DOHH2 (cell line): ENCODE results near the gene TMEM45A.

Experiments
- H3F3A ChIP-seq: fragments of 200-600 bp; sonication (generic), shearing (Covaris generic); 2 replicates; pipeline ENCODE4 v1.6.0; 2016; ENCODE audit warnings: antibody characterized with exemption, mild to moderate bottlenecking; ENCODE audit not compliant: control insufficient read depth, insufficient read depth
- H3K27ac ChIP-seq: fragments of 200-600 bp; sonication (generic); 2 replicates; pipeline ENCODE4 v1.5.1; 2014; ENCODE audit warnings: low read depth, mild to moderate bottlenecking, low read length, moderate library complexity
- H3K27me3 ChIP-seq: fragments of 200-600 bp; sonication (generic); 2 replicates; pipeline ENCODE4 v1.6.1; 2014; ENCODE audit warnings: mild to moderate bottlenecking, low read length, mixed read lengths; ENCODE audit not compliant: control insufficient read depth
- H3K36me3 ChIP-seq: fragments of 200-600 bp; sonication (generic); 2 replicates; pipeline ENCODE4 v1.6.1; 2014; ENCODE audit warnings: mild to moderate bottlenecking, low read length, moderate library complexity, mixed read lengths; ENCODE audit not compliant: control insufficient read depth
- H3K4me1 ChIP-seq: fragments of 200-600 bp; sonication (generic); 2 replicates; pipeline ENCODE4 v1.6.1; 2014; ENCODE audit warnings: mild to moderate bottlenecking, low read length, mixed read lengths; ENCODE audit not compliant: control insufficient read depth
- H3K4me2 ChIP-seq: fragments of 200-600 bp; sonication (generic); 2 replicates; pipeline ENCODE4 v1.6.0; 2014; ENCODE audit warnings: mild to moderate bottlenecking, low read length, moderate library complexity
- H3K4me3 ChIP-seq: fragments of 200-600 bp; sonication (generic); 2 replicates; pipeline ENCODE4 v1.5.1; 2014; ENCODE audit warnings: mild to moderate bottlenecking, low read length, mixed read lengths
- H3K79me2 ChIP-seq: fragments of 200-600 bp; sonication (generic); 2 replicates; pipeline ENCODE4 v1.6.1; 2014; ENCODE audit warnings: mild to moderate bottlenecking, low read length, mixed read lengths; ENCODE audit not compliant: control insufficient read depth
- H3K9me2 ChIP-seq: fragments of 200-600 bp; sonication (generic); replicated peaks from 2 replicates; pipeline ENCODE4 v1.6.1; 2014; ENCODE audit warnings: mild to moderate bottlenecking, low read length, mixed read lengths; ENCODE audit not compliant: control insufficient read depth
- H3K9me3 ChIP-seq: fragments of 200-600 bp; sonication (generic); 2 replicates; pipeline ENCODE4 v1.6.1; 2014; ENCODE audit warnings: antibody characterized with exemption, low read length, mixed read lengths; ENCODE audit not compliant: control insufficient read depth, insufficient read depth
- H4K20me1 ChIP-seq: fragments of 200-600 bp; sonication (generic); 2 replicates; pipeline ENCODE4 v1.6.0; 2014; ENCODE audit warnings: low read depth, mild to moderate bottlenecking, antibody characterized with exemption, low read length, moderate library complexity; ENCODE audit not compliant: control insufficient read depth, insufficient read depth
- CTCF ChIP-seq: fragments of 200-600 bp; sonication (generic); IDR thresholded peaks from one replicate; pipeline ENCODE4 v1.5.1; 2014; ENCODE audit warnings: antibody characterized with exemption, mild to moderate bottlenecking, low read depth, low read length; ENCODE audit not compliant: poor library complexity, severe bottlenecking
- EZH2phosphoT487 ChIP-seq: fragments of 200-600 bp; sonication (generic); IDR thresholded peaks from 2 replicates; pipeline ENCODE4 v1.6.1; 2017; ENCODE audit warnings: borderline replicate concordance, mild to moderate bottlenecking, antibody characterized with exemption, low read length, moderate library complexity, mixed read lengths

TMEM45A gene

DNA sequence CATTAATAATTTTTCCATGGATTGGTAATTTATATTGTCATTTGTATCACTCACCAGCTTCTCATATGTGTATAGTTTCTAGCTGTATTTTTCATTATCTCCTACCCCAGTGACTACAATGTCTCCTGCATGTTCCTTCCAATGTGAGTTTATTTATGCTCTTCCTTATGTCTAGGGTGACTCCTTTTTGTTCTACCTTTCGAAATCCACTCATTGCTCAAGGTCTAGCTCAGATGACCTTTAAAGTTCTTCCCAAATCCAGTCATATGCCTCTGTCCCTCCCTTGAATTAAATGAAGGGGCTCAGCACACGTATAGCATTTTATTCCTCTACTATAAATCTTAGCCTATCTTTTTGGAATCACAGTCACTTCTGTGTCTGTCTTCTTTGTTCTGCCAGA lies 53.0 kb downstream of the TMEM45A start:
- Histone ChIP-seq H3K9me3 (no peaks in the 10 kb centered on the region), H3K4me1 (no peaks in the 10 kb centered on the region), H3F3A (no peaks in the 10 kb centered on the region), H3K9me2 (no peaks in the 10 kb centered on the region), H3K36me3 (no peaks in the 10 kb centered on the region), H3K4me2 (no peak overlapping the region), H3K27ac (no peak overlapping the region), H4K20me1 (no peaks in the 10 kb centered on the region), H3K4me3 (no peak overlapping the region), H3K79me2 (no peaks in the 10 kb centered on the region), H3K27me3 (no peaks in the 10 kb centered on the region)
- no peak for TF ChIP-seq EZH2phosphoT487

DNA sequence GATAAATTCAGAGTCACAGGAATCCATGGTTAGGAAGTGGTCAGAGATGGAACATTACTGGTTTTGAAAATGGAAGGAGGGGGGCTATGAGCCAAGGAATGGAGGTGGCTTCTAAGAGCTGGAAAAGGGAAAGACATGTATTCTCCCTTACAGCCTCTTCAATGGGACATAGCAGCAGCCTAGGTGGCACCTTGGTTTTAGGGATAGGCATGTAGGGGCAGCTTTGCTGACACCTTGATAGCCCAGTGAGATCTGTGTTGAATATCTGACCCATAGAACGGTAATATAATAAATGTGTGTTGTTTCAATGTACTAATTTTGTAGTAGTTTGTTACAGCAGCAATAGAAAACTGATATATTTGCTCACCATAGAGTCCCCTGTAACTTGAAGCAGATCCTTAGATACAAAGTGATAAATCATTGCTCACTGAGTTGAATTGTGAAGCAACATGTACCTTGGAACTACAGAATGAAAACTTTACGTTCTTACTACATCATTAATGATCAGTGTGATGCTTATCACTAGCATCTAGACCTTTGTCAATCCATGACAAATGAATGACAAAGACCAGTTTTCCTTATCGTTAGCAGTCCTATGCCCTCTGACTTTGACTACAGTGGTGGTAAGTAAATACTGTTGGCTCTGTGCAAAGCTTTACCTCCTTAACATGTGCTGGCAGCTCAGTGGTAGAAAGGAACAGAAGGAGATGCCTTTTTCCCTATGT lies 53.8 kb downstream of the TMEM45A start:
- H3K4me2 ChIP-seq, result no peak overlapping the region
- H3K79me2 ChIP-seq, result no peaks in the 10 kb centered on the region
- no peak overlapping the region for H3K4me3 ChIP-seq
- H3F3A ChIP-seq, result no peaks in the 10 kb centered on the region
- no peaks in the 10 kb centered on the region for H3K36me3 ChIP-seq
- H3K9me2 ChIP-seq, result no peaks in the 10 kb centered on the region
- H3K27ac ChIP-seq, result no peak overlapping the region
- no peaks in the 10 kb centered on the region for H3K9me3 ChIP-seq
- TF ChIP-seq CTCF (no peak), EZH2phosphoT487 (no peak)
- H3K4me1 ChIP-seq, result no peaks in the 10 kb centered on the region
- H4K20me1 ChIP-seq, result no peaks in the 10 kb centered on the region
- no peaks in the 10 kb centered on the region for H3K27me3 ChIP-seq

GRCh38 chr3:100548053-100548452 lies 55.6 kb downstream of the TMEM45A start:
- H4K20me1 ChIP-seq, result no peaks in the 10 kb centered on the region
- H3K9me3 ChIP-seq, result no peaks in the 10 kb centered on the region
- H3K36me3 ChIP-seq, result no peaks in the 10 kb centered on the region
- H3K79me2 ChIP-seq, result no peaks in the 10 kb centered on the region
- TF ChIP-seq CTCF, result no peak
- TF ChIP-seq EZH2phosphoT487, result no peak
- H3K27ac ChIP-seq, result no peak overlapping the region
- H3K4me2 ChIP-seq, result no peak overlapping the region
- no peaks in the 10 kb centered on the region for H3K27me3 ChIP-seq
- no peaks in the 10 kb centered on the region for H3K4me1 ChIP-seq
- no peaks in the 10 kb centered on the region for H3K9me2 ChIP-seq
- no peak overlapping the region for H3K4me3 ChIP-seq
- H3F3A ChIP-seq, result no peaks in the 10 kb centered on the region

DNA sequence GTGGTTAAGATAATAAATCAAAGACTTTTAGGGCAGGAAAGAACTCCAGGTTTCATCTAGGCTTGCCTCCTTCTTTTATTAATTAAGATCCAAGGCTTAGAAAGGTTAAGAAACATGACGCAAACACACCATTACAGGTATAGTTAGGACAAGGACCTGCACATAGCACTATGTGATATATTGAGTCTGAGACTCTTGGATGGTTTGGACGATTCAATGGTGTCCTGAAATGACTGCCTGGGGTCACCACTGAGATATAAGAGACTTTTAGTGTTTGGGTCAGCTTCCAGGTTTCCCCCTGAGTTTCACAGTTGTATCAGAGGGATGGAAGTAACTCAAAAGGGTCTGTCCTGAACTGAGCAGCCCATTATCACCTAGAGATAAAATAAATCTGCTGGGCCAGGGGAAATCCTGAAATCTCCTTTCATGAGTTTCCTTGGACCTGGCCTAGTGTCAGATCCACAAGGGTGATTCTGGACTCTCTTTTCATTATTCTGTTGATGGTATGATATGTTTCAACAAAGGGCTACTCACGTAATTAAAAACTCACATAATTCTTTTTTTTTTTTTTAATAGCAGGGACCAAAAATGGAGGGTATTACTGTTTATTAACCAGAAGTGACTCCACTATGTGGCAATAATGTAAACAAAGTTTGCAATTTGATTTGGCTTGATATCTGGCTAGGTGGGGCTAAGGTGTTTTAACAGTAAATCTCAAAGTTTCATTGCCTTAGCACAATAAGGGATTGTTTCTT lies 61.4 kb downstream of the TMEM45A start:
- H3F3A ChIP-seq, result no peaks in the 10 kb centered on the region
- H3K4me3 ChIP-seq, result no peak overlapping the region
- no peaks in the 10 kb centered on the region for H4K20me1 ChIP-seq
- no peaks in the 10 kb centered on the region for H3K36me3 ChIP-seq
- no peak overlapping the region for H3K27ac ChIP-seq
- no peaks in the 10 kb centered on the region for H3K4me1 ChIP-seq
- no peak overlapping the region for H3K4me2 ChIP-seq
- H3K27me3 ChIP-seq, result no peaks in the 10 kb centered on the region
- H3K9me3 ChIP-seq, result no peaks in the 10 kb centered on the region
- no peak for TF ChIP-seq EZH2phosphoT487
- no peak for TF ChIP-seq CTCF
- H3K79me2 ChIP-seq, result no peaks in the 10 kb centered on the region
- no peaks in the 10 kb centered on the region for H3K9me2 ChIP-seq
